Calu3 (cell line): ENCODE data around the gene ETDC. TPM values are rescaled to one million over a fixed set of nuclear protein-coding genes. Genes with fewer than 3 reads are reported as not detected.

Source experiments
- BruUV-seq: library from RNA; stranded (reverse); fragments of 400-500 nt; replicated peaks from 2 replicates; lab custom pipeline; 2021; lab: Mats Ljungman, UMichigan
- CTCF ChIA-PET: fragments of 300-600 bp; sonication (Branson Sonifier 250); formaldehyde crosslinking; loops from one replicate; lab custom pipeline; 2022; ENCODE audit warnings: antibody characterized with exemption; lab: Charles Lee
- DNase-seq: peaks from one replicate; pipeline ENCODE4 v3.0.0; 2022
- H3K27ac Mint-ChIP-seq: one replicate; pipeline ENCODE4 v1.8.0; 2022; ENCODE audit warnings: mixed read lengths; ENCODE audit not compliant: unreplicated experiment
- H3K27me3 Mint-ChIP-seq: one replicate; pipeline ENCODE4 v1.8.0; 2022; ENCODE audit warnings: mixed read lengths; ENCODE audit not compliant: unreplicated experiment
- H3K36me3 Mint-ChIP-seq: one replicate; pipeline ENCODE4 v1.8.0; 2022; ENCODE audit warnings: mild to moderate bottlenecking, moderate library complexity, mixed read lengths; ENCODE audit not compliant: insufficient read depth, unreplicated experiment
- H3K4me1 Mint-ChIP-seq: one replicate; pipeline ENCODE4 v1.8.0; 2022; ENCODE audit warnings: mild to moderate bottlenecking, low read depth, mixed read lengths; ENCODE audit not compliant: unreplicated experiment
- H3K4me3 Mint-ChIP-seq: one replicate; pipeline ENCODE4 v1.8.0; 2022; ENCODE audit warnings: mild to moderate bottlenecking, low read depth, moderate library complexity, mixed read lengths; ENCODE audit not compliant: unreplicated experiment
- H3K9me3 Mint-ChIP-seq: one replicate; pipeline ENCODE4 v1.8.0; 2022; ENCODE audit warnings: low read depth, mixed read lengths; ENCODE audit not compliant: unreplicated experiment
- CTCF ChIP-seq: fragments of 200-600 bp; IDR thresholded peaks from one replicate; pipeline ENCODE4 v1.8.0; 2022; ENCODE audit warnings: antibody characterized with exemption; ENCODE audit not compliant: unreplicated experiment
- intact Hi-C: fragments of 100-400 bp; cut with micrococcal nuclease; formaldehyde crosslinking; loops from one replicate; pipeline ENCODE4 v1.10.0; 2022; ENCODE audit not compliant: unreplicated experiment
- total RNA-seq: library from RNA; stranded (reverse); gene quantifications from 2 replicates; pipeline ENCODE4 v1.2.3, GENCODE V29; 2022

ETDC gene
- total RNA-seq, 1 experiment from 2014 or later: not detected

DNA sequence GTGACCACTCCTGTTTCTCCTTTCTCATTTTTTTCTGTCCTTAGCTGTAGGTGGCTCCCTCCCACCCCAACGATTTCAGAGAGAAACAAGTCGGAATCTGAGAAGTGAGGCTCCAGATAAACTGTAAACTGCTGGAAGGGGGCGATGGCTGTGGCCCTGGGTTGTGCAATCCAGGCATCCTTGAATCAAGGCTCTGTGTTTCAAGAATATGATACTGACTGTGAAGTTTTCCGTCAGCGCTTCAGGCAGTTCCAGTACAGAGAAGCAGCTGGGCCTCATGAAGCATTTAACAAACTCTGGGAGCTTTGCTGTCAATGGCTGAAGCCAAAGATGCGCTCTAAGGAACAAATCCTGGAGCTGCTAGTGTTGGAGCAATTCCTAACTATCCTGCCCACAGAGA lies 37.7 kb downstream of the ETDC start:
- Mint-ChIP-seq H3K27ac (no peak overlapping the region), H3K4me1 (peaks cover 10% of the 10 kb centered on the region), H3K4me3 (no peak overlapping the region), H3K36me3 (peaks cover 34% of the 10 kb centered on the region), H3K27me3 (no peaks in the 10 kb centered on the region), H3K9me3 (no peaks in the 10 kb centered on the region)
- no peak for TF ChIP-seq CTCF
- DNase-seq: no peak
- intact Hi-C loops: no loop called here
- CTCF ChIA-PET: no interaction called here
- no TSS peak for BruUV-seq

- CTCF ChIA-PET: no interaction called here
- DNase-seq: no peak
- TF ChIP-seq CTCF: no peak
- H3K9me3 Mint-ChIP-seq: no peaks in the 10 kb centered on the region
- H3K36me3 Mint-ChIP-seq: peaks cover 29% of the 10 kb centered on the region
- H3K4me3 Mint-ChIP-seq: no peak overlapping the region
- peaks cover 10% of the 10 kb centered on the region for H3K4me1 Mint-ChIP-seq
- no peak overlapping the region for H3K27ac Mint-ChIP-seq
- no TSS peak for BruUV-seq
- no peaks in the 10 kb centered on the region for H3K27me3 Mint-ChIP-seq
- intact Hi-C loops: no loop called here
Observed at GRCh38 chrX:135347381-135348016, 38.2 kb downstream of the ETDC start.

- no peak for DNase-seq
- CTCF ChIA-PET: no interaction called here
- H3K27ac Mint-ChIP-seq: no peak overlapping the region
- no peak for TF ChIP-seq CTCF
- intact Hi-C loops: no loop called here
- H3K27me3 Mint-ChIP-seq: no peaks in the 10 kb centered on the region
- H3K9me3 Mint-ChIP-seq: no peaks in the 10 kb centered on the region
- no peak overlapping the region for H3K4me3 Mint-ChIP-seq
- no TSS peak for BruUV-seq
- H3K36me3 Mint-ChIP-seq: no peaks in the 10 kb centered on the region
- H3K4me1 Mint-ChIP-seq: no peaks in the 10 kb centered on the region
Observed at GRCh38 chrX:135354288-135354687, 45.0 kb downstream of the ETDC start.

Other genes starting within 250 kb of the ETDC start
- 1.5 and 2.0 TPM in 2 replicates for gene SMIM10L2B, start 210.8 kb upstream of the ETDC start, total RNA-seq
- gene ETDB, start 189.0 kb upstream of the ETDC start, total RNA-seq: not detected in 2 replicates
- gene CT55, start 138.1 kb upstream of the ETDC start, total RNA-seq: not detected in 2 replicates
- gene ETDA, start 57.4 kb upstream of the ETDC start, total RNA-seq: not detected in 2 replicates
- 8.9 TPM in 2 replicates for gene ZNF75D, start 34.6 kb downstream of the ETDC start, total RNA-seq
- gene ZNF449, start 35.3 kb downstream of the ETDC start, total RNA-seq: 6.5 and 6.8 TPM in 2 replicates
- gene SMIM10L2A, start 112.5 kb downstream of the ETDC start, total RNA-seq: 1.2 and 1.3 TPM in 2 replicates
- gene INTS6L, start 211.2 kb downstream of the ETDC start, total RNA-seq: 5.7 and 7.2 TPM in 2 replicates